HepG2 (cell line): Measurements from ENCODE around the gene DNAJA1. TPM values are rescaled to one million over a fixed set of nuclear protein-coding genes. Genes with fewer than 3 reads are reported as not detected.
A peak's percentile ranks its signal among the peaks of the same experiment; 100 is the strongest.

Source experiments
- GABPB1 ChIP-seq: IDR thresholded peaks from 2 replicates; pipeline ENCODE4 v1.6.1; 2016; ENCODE audit warnings: mild to moderate bottlenecking, missing genetic modification reagents, moderate library complexity, missing compliant biosample characterization
- MIER2 ChIP-seq: IDR thresholded peaks from 2 replicates; pipeline ENCODE4 v1.6.1; 2016; ENCODE audit warnings: missing biosample characterization, missing genetic modification reagents
- NFE2L2 ChIP-seq: fragments of 150-350 bp; IDR thresholded peaks from 2 replicates; pipeline ENCODE4 v1.6.1; 2014; ENCODE audit warnings: low read length
- NFKB2 ChIP-seq: sonication (generic); formaldehyde crosslinking; IDR thresholded peaks from 2 replicates; pipeline ENCODE4 v1.4.0; 2020; ENCODE audit warnings: missing genetic modification reagents, borderline replicate concordance
- POLR2A ChIP-seq, 2 experiments: IDR thresholded peaks; 2 replicates each; pipeline ENCODE4 v1.6.1; 2011; ENCODE audit warnings: low read depth in 2 of 2, low read length in 2 of 2, mild to moderate bottlenecking in 1 of 2, moderate library complexity in 1 of 2; ENCODE audit not compliant: insufficient read depth in 1 of 2
- RBFOX2 ChIP-seq: fragments of 200-400 bp; formaldehyde crosslinking; IDR thresholded peaks from 2 replicates; pipeline ENCODE4 v1.6.1; 2017; ENCODE audit warnings: low read depth, mild to moderate bottlenecking, low read length
- SP2 ChIP-seq: sonication (generic); formaldehyde crosslinking; IDR thresholded peaks from 2 replicates; pipeline ENCODE4 v1.5.1; 2020; ENCODE audit warnings: mild to moderate bottlenecking, missing genetic modification reagents
- TCF7 ChIP-seq: sonication (generic); IDR thresholded peaks from 2 replicates; pipeline ENCODE4 v1.6.1; 2016; ENCODE audit warnings: antibody characterized with exemption, low read depth
- ZIK1 ChIP-seq: sonication (generic); formaldehyde crosslinking; IDR thresholded peaks from 2 replicates; pipeline ENCODE4 v1.5.0; 2020; ENCODE audit warnings: mild to moderate bottlenecking, low read depth, missing genetic modification reagents, borderline replicate concordance
- ZNF292 ChIP-seq: sonication (generic); formaldehyde crosslinking; IDR thresholded peaks from 2 replicates; pipeline ENCODE4 v1.8.1; 2022; ENCODE audit warnings: mild to moderate bottlenecking, low read depth, missing genetic modification reagents, borderline replicate concordance
- polyA plus RNA-seq, 8 experiments: library from polyadenylated mRNA; depleted of rRNA in 3 of 8; stranded (reverse) in 7 of 8; unstranded in 1 of 8; fragments of >200 nt; fragmentation: Illumina TruSeq in 4 of 8; extraction: Trizol in 4 of 8; gene quantifications; 2 replicates each; pipeline versions ENCODE4 v1.2.1 to v1.2.3, GENCODE V29; 2011 to 2016; ENCODE audit warnings: low read depth in 4 of 8, missing spikeins in 1 of 8, mixed read lengths in 1 of 8; ENCODE audit not compliant: insufficient read depth in 1 of 8
- total RNA-seq, 5 experiments: library from RNA; depleted of rRNA; stranded (reverse); fragments of >200 nt; fragmentation: Illumina TruSeq; extraction: Trizol; gene quantifications; 2 replicates each; pipeline ENCODE4 v1.2.3, GENCODE V29; 2016; ENCODE audit warnings: low read depth in 1 of 5
- TF ChIP-seq, protein P1 (sequence below): sonication (generic); formaldehyde crosslinking; IDR thresholded peaks from 2 replicates; pipeline ENCODE4 v1.4.0; 2020; ENCODE audit warnings: missing genetic modification reagents
- TF ChIP-seq, protein P2 (sequence below): IDR thresholded peaks from 2 replicates; pipeline ENCODE4 v1.6.1; 2016; ENCODE audit warnings: mild to moderate bottlenecking
- TF ChIP-seq, protein P3 (sequence below): sonication (generic); formaldehyde crosslinking; IDR thresholded peaks from 2 replicates; pipeline ENCODE4 v1.4.0; 2020; ENCODE audit warnings: missing genetic modification reagents
- TF ChIP-seq, protein P4 (sequence below): sonication (generic); formaldehyde crosslinking; IDR thresholded peaks from 2 replicates; pipeline ENCODE4 v1.5.1; 2020; ENCODE audit warnings: mild to moderate bottlenecking, missing genetic modification reagents, borderline replicate concordance
- TF ChIP-seq, protein P5 (sequence below): sonication (generic); formaldehyde crosslinking; conservative IDR thresholded peaks from 2 replicates; pipeline ENCODE4 v1.4.0; 2020; ENCODE audit warnings: missing genetic modification reagents
- TF ChIP-seq, protein P6 (sequence below): sonication (generic); formaldehyde crosslinking; IDR thresholded peaks from 2 replicates; pipeline ENCODE4 v1.4.0; 2020; ENCODE audit warnings: missing genetic modification reagents

DNAJA1 gene
- total and polyA plus RNA-seq, 2 of the 13 experiments (the other 11 are each of a cell fraction or from before 2014, with no cell fraction given): 95.9 to 306 TPM

DNA sequence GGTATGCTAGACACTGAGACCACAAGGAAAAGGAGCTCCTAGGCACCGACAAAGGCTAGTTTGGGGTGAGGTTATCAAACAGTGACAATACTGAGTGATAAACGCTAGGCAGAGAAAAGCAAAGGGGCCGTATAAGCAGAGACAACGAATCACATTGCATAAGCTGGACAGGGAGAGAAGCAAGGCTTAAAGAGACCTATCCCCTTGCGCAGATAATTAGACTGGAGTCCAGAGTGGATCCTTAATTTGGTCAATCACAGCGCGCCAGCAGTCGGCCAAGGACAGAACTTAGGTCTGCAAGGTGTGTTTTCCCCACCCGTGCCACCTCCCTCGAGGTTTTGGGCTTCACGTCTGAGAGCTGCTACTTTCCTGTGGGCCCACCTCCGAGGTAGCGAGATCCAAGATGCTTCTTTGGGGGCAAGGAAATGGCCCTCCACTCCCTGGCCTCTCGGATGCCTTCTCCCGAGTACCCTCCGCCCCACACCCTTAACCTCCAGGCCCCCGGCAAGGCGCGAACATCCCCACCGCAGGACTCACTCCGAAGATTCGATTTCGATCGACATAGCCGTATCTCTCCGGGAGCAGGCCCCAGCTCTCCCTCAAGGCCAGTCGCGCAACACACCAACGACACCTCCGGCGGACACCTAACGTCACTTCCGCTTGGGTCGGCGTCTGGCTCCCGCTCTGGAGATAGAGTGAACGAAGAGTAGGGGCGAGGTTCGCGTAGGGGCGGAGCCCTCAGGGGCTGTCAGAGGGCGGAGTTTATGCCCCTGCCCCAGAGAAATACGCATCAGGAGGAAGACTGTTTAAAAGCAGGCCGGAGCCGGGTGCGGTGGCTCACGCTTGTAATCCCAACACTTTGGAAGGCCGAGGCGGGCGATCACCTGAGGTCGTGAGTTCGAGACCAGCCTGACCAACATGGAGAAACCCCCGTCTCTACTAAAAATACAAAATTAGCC is 51.3 kb downstream of the DNAJA1 start, which contains the start of gene SMU1 (continued):
- TF ChIP-seq, protein P1, sequence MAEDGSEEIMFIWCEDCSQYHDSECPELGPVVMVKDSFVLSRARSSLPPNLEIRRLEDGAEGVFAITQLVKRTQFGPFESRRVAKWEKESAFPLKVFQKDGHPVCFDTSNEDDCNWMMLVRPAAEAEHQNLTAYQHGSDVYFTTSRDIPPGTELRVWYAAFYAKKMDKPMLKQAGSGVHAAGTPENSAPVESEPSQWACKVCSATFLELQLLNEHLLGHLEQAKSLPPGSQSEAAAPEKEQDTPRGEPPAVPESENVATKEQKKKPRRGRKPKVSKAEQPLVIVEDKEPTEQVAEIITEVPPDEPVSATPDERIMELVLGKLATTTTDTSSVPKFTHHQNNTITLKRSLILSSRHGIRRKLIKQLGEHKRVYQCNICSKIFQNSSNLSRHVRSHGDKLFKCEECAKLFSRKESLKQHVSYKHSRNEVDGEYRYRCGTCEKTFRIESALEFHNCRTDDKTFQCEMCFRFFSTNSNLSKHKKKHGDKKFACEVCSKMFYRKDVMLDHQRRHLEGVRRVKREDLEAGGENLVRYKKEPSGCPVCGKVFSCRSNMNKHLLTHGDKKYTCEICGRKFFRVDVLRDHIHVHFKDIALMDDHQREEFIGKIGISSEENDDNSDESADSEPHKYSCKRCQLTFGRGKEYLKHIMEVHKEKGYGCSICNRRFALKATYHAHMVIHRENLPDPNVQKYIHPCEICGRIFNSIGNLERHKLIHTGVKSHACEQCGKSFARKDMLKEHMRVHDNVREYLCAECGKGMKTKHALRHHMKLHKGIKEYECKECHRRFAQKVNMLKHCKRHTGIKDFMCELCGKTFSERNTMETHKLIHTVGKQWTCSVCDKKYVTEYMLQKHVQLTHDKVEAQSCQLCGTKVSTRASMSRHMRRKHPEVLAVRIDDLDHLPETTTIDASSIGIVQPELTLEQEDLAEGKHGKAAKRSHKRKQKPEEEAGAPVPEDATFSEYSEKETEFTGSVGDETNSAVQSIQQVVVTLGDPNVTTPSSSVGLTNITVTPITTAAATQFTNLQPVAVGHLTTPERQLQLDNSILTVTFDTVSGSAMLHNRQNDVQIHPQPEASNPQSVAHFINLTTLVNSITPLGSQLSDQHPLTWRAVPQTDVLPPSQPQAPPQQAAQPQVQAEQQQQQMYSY (CRISPR knock-in tag): no peak
- TF ChIP-seq NFE2L2: no peak
- 0 out of 2 replicates have a peak, but pooled peaks have one; percentile 76 for TF ChIP-seq ZIK1 (CRISPR knock-in tag)
- TF ChIP-seq RBFOX2: peak; percentile 80
- TF ChIP-seq, protein P2, sequence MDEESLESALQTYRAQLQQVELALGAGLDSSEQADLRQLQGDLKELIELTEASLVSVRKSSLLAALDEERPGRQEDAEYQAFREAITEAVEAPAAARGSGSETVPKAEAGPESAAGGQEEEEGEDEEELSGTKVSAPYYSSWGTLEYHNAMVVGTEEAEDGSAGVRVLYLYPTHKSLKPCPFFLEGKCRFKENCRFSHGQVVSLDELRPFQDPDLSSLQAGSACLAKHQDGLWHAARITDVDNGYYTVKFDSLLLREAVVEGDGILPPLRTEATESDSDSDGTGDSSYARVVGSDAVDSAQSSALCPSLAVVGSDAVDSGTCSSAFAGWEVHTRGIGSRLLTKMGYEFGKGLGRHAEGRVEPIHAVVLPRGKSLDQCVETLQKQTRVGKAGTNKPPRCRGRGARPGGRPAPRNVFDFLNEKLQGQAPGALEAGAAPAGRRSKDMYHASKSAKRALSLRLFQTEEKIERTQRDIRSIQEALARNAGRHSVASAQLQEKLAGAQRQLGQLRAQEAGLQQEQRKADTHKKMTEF (CRISPR knock-in tag): peak; percentile 85
- TF ChIP-seq, protein P3, sequence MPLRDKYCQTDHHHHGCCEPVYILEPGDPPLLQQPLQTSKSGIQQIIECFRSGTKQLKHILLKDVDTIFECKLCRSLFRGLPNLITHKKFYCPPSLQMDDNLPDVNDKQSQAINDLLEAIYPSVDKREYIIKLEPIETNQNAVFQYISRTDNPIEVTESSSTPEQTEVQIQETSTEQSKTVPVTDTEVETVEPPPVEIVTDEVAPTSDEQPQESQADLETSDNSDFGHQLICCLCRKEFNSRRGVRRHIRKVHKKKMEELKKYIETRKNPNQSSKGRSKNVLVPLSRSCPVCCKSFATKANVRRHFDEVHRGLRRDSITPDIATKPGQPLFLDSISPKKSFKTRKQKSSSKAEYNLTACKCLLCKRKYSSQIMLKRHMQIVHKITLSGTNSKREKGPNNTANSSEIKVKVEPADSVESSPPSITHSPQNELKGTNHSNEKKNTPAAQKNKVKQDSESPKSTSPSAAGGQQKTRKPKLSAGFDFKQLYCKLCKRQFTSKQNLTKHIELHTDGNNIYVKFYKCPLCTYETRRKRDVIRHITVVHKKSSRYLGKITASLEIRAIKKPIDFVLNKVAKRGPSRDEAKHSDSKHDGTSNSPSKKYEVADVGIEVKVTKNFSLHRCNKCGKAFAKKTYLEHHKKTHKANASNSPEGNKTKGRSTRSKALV (CRISPR knock-in tag): peak; percentile 74; the same call in 1 of the 2 replicates
- TF ChIP-seq MIER2 (CRISPR knock-in tag): 0 out of 2 replicates have a peak, but pooled peaks have one; percentile 38
- no peak for TF ChIP-seq TCF7
- peak; percentile 79; the same call in 1 of the 2 replicates for TF ChIP-seq NFKB2 (CRISPR knock-in tag)
- TF ChIP-seq, protein P4, sequence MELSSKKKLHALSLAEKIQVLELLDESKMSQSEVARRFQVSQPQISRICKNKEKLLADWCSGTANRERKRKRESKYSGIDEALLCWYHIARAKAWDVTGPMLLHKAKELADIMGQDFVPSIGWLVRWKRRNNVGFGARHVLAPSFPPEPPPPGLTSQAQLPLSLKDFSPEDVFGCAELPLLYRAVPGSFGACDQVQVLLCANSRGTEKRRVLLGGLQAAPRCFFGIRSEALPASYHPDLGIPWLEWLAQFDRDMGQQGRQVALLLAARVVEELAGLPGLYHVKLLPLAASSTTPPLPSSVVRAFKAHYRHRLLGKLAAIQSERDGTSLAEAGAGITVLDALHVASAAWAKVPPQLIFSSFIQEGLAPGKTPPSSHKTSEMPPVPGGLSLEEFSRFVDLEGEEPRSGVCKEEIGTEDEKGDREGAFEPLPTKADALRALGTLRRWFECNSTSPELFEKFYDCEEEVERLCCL (CRISPR knock-in tag): no peak
- no peak for TF ChIP-seq ZNF292
- TF ChIP-seq SP2 (CRISPR knock-in tag): peak; percentile 57
- TF ChIP-seq, protein P5, sequence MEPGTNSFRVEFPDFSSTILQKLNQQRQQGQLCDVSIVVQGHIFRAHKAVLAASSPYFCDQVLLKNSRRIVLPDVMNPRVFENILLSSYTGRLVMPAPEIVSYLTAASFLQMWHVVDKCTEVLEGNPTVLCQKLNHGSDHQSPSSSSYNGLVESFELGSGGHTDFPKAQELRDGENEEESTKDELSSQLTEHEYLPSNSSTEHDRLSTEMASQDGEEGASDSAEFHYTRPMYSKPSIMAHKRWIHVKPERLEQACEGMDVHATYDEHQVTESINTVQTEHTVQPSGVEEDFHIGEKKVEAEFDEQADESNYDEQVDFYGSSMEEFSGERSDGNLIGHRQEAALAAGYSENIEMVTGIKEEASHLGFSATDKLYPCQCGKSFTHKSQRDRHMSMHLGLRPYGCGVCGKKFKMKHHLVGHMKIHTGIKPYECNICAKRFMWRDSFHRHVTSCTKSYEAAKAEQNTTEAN (CRISPR knock-in tag): no peak; the same call in 1 of the 2 replicates
- TF ChIP-seq GABPB1 (CRISPR knock-in tag): peak; percentile 98
- TF ChIP-seq, protein P6, sequence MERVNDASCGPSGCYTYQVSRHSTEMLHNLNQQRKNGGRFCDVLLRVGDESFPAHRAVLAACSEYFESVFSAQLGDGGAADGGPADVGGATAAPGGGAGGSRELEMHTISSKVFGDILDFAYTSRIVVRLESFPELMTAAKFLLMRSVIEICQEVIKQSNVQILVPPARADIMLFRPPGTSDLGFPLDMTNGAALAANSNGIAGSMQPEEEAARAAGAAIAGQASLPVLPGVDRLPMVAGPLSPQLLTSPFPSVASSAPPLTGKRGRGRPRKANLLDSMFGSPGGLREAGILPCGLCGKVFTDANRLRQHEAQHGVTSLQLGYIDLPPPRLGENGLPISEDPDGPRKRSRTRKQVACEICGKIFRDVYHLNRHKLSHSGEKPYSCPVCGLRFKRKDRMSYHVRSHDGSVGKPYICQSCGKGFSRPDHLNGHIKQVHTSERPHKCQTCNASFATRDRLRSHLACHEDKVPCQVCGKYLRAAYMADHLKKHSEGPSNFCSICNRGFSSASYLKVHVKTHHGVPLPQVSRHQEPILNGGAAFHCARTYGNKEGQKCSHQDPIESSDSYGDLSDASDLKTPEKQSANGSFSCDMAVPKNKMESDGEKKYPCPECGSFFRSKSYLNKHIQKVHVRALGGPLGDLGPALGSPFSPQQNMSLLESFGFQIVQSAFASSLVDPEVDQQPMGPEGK: peak; percentile 43; the same call in 1 of the 2 replicates
- TF ChIP-seq POLR2A (IDR thresholded peaks at IDR 0.05; ENCODE audit: insufficient read depth in 1 of 2, low read depth in 2 of 2, low read length in 2 of 2): peak; percentile 82 to 83
